Ammon's horn (tissue), 1 donor: ENCODE measurements around the gene ZBTB2.
A peak's percentile ranks its signal among the peaks of the same experiment; 100 is the strongest.
"Not testable (repeated sequence)": the region's sequence is repeated elsewhere in the genome, so short reads cannot be mapped to it uniquely, and the experiment has no call there.

Experiments
- DNase-seq: peaks from one replicate; pipeline ENCODE4 v3.0.0-alpha.2; 2016; ENCODE audit warnings: low spot score

ZBTB2 gene

GRCh38 chr6:151330130-151330696 is 61.1 kb downstream of the ZBTB2 start:
- no peak for DNase-seq

- no peak for DNase-seq
Measured at GRCh38 chr6:151327101-151327500, 64.3 kb downstream of the ZBTB2 start.

GRCh38 chr6:151326116-151326825 is 65.1 kb downstream of the ZBTB2 start:
- no peak for DNase-seq

- peak; percentile 35 for DNase-seq
Measured at GRCh38 chr6:151325075-151326050, 66.0 kb downstream of the ZBTB2 start.

GRCh38 chr6:151324488-151324825 is 66.9 kb downstream of the ZBTB2 start:
- DNase-seq: no peak

- peak; percentile 89 for DNase-seq
Measured at GRCh38 chr6:151323791-151324487, 67.4 kb downstream of the ZBTB2 start.

- DNase-seq: no peak
Measured at GRCh38 chr6:151322570-151322969, 68.8 kb downstream of the ZBTB2 start.

- no peak for DNase-seq
Measured at GRCh38 chr6:151321438-151321837, 69.9 kb downstream of the ZBTB2 start.

GRCh38 chr6:151320140-151320539 is 71.2 kb downstream of the ZBTB2 start:
- no peak for DNase-seq

- DNase-seq: no peak
Measured at GRCh38 chr6:151317995-151318365, 73.4 kb downstream of the ZBTB2 start.

- no peak for DNase-seq
Measured at GRCh38 chr6:151317103-151317994, 74.0 kb downstream of the ZBTB2 start.

GRCh38 chr6:151315661-151316060 is 75.7 kb downstream of the ZBTB2 start:
- not testable (repeated sequence) for DNase-seq
